H9 (cell line): ENCODE results near the gene CKM. TPM values are rescaled to one million over a fixed set of nuclear protein-coding genes. Genes with fewer than 3 reads are reported as not detected.

Experiments used
- DNase-seq: peaks from one replicate; pipeline ENCODE4 v3.0.0-alpha.2; 2017
- H2AFZ ChIP-seq: one replicate; pipeline ENCODE4 v1.6.1; 2013; ENCODE audit warnings: mild to moderate bottlenecking, low read length, control low read depth, moderate library complexity
- H2AK5ac ChIP-seq: 2 replicates; pipeline ENCODE4 v1.6.1; 2013; ENCODE audit warnings: low read length, control low read depth, mixed read lengths; ENCODE audit not compliant: insufficient read length
- H2BK120ac ChIP-seq: one replicate; pipeline ENCODE4 v1.6.1; 2013; ENCODE audit warnings: low read depth, mild to moderate bottlenecking, low read length, control low read depth, inconsistent platforms; ENCODE audit not compliant: poor library complexity, severe bottlenecking
- H2BK12ac ChIP-seq: 2 replicates; pipeline ENCODE4 v1.6.1; 2013; ENCODE audit warnings: low read length, control low read depth, mixed read lengths, low read depth; ENCODE audit not compliant: insufficient read length
- H2BK15ac ChIP-seq: 2 replicates; pipeline ENCODE4 v1.6.1; 2013; ENCODE audit warnings: low read depth, low read length, control low read depth
- H2BK20ac ChIP-seq: one replicate; pipeline ENCODE4 v1.6.1; 2013; ENCODE audit warnings: low read depth, mild to moderate bottlenecking, low read length, control low read depth, inconsistent platforms; ENCODE audit not compliant: poor library complexity, severe bottlenecking
- H2BK5ac ChIP-seq: 2 replicates; pipeline ENCODE4 v1.6.1; 2013; ENCODE audit warnings: low read length, control low read depth, mixed read lengths; ENCODE audit not compliant: insufficient read length
- H3K14ac ChIP-seq: 2 replicates; pipeline ENCODE4 v1.6.1; 2013; ENCODE audit warnings: low read length, control low read depth; ENCODE audit not compliant: insufficient read depth
- H3K18ac ChIP-seq: 2 replicates; pipeline ENCODE4 v1.6.1; 2013; ENCODE audit warnings: low read depth, mild to moderate bottlenecking, mixed read lengths, low read length, control low read depth; ENCODE audit not compliant: insufficient read length
- H3K23ac ChIP-seq: 2 replicates; pipeline ENCODE4 v1.6.1; 2013; ENCODE audit warnings: low read length, control low read depth, mixed read lengths, low read depth; ENCODE audit not compliant: insufficient read length
- H3K23me2 ChIP-seq: 2 replicates; pipeline ENCODE4 v1.6.1; 2013; ENCODE audit warnings: low read depth, mild to moderate bottlenecking, mixed read lengths, low read length, control low read depth; ENCODE audit not compliant: insufficient read length, poor library complexity, severe bottlenecking
- H3K27ac ChIP-seq: 2 replicates; pipeline ENCODE4 v1.5.1; 2013; ENCODE audit warnings: low read length, control low read depth, mixed read lengths, low read depth; ENCODE audit not compliant: insufficient read length
- H3K27me3 ChIP-seq: 2 replicates; pipeline ENCODE4 v1.6.1; 2013; ENCODE audit warnings: low read length, control low read depth, inconsistent platforms; ENCODE audit not compliant: insufficient read depth
- H3K4ac ChIP-seq: 2 replicates; pipeline ENCODE4 v1.6.1; 2013; ENCODE audit warnings: low read depth, mild to moderate bottlenecking, control low read depth, inconsistent platforms, low read length, moderate library complexity
- H3K4me1 ChIP-seq: 2 replicates; pipeline ENCODE4 v1.6.1; 2013; ENCODE audit warnings: low read length, control low read depth, inconsistent platforms; ENCODE audit not compliant: insufficient read depth
- H3K4me2 ChIP-seq: 2 replicates; pipeline ENCODE4 v1.6.1; 2013; ENCODE audit warnings: low read length, control low read depth, mixed read lengths; ENCODE audit not compliant: insufficient read length, insufficient read depth
- H3K56ac ChIP-seq: 2 replicates; pipeline ENCODE4 v1.6.1; 2013; ENCODE audit warnings: low read depth, mild to moderate bottlenecking, mixed read lengths, low read length, control low read depth; ENCODE audit not compliant: insufficient read length
- H3K79me1 ChIP-seq: 2 replicates; pipeline ENCODE4 v1.6.1; 2013; ENCODE audit warnings: low read depth, mild to moderate bottlenecking, moderate library complexity, low read length, control low read depth, inconsistent platforms; ENCODE audit not compliant: insufficient read depth, poor library complexity, severe bottlenecking
- H3K79me2 ChIP-seq: 2 replicates; pipeline ENCODE4 v1.6.1; 2013; ENCODE audit warnings: low read length, control low read depth, inconsistent platforms; ENCODE audit not compliant: insufficient read depth
- H3K9ac ChIP-seq: 2 replicates; pipeline ENCODE4 v1.6.1; 2013; ENCODE audit warnings: low read length, control low read depth, mixed read lengths; ENCODE audit not compliant: insufficient read length; ENCODE audit errors: extremely low read depth
- H3K9me3 ChIP-seq: one replicate; pipeline ENCODE4 v1.6.1; 2013; ENCODE audit warnings: low read depth, low read length, inconsistent platforms; ENCODE audit not compliant: control insufficient read depth
- H3T11ph ChIP-seq: one replicate; pipeline ENCODE4 v1.6.1; 2013; ENCODE audit warnings: mild to moderate bottlenecking, low read length, control low read depth, inconsistent platforms
- H4K20me1 ChIP-seq: one replicate; pipeline ENCODE4 v1.6.1; 2013; ENCODE audit not compliant: control insufficient read depth, insufficient read length, insufficient read depth
- H4K5ac ChIP-seq: 2 replicates; pipeline ENCODE4 v1.6.1; 2013; ENCODE audit warnings: low read depth, mild to moderate bottlenecking, mixed read lengths, low read length, control low read depth; ENCODE audit not compliant: insufficient read length
- H4K8ac ChIP-seq: replicated peaks from 2 replicates; pipeline ENCODE4 v1.6.1; 2013; ENCODE audit warnings: low read length, control low read depth, mixed read lengths, low read depth; ENCODE audit not compliant: insufficient read length
- H4K91ac ChIP-seq: 2 replicates; pipeline ENCODE4 v1.6.1; 2013; ENCODE audit warnings: low read depth, mild to moderate bottlenecking, moderate library complexity, mixed read lengths, low read length, control low read depth; ENCODE audit not compliant: insufficient read length
- H3K27ac Mint-ChIP-seq, 3 experiments: 2 replicates in 2 of 3; 3 replicates in 1 of 3; pipeline ENCODE4 v1.8.0; 2020 to 2021; ENCODE audit warnings: mixed read lengths in 3 of 3, mild to moderate bottlenecking in 1 of 3, moderate library complexity in 1 of 3
- H3K27me3 Mint-ChIP-seq: 2 replicates; pipeline ENCODE4 v1.8.0; 2021; ENCODE audit warnings: low read depth, mild to moderate bottlenecking, moderate library complexity, mixed read lengths
- H3K36me3 Mint-ChIP-seq, 3 experiments: 2 replicates in 2 of 3; 3 replicates in 1 of 3; pipeline ENCODE4 v1.8.0; 2020 to 2021; ENCODE audit warnings: low read depth in 3 of 3, mixed read lengths in 3 of 3; ENCODE audit not compliant: insufficient read depth in 1 of 3
- H3K4me1 Mint-ChIP-seq, 2 experiments: 2 replicates each; pipeline ENCODE4 v1.8.0; 2020; ENCODE audit warnings: mixed read lengths in 2 of 2
- H3K4me3 Mint-ChIP-seq, 2 experiments: 2 replicates in 1 of 2; 3 replicates in 1 of 2; pipeline ENCODE4 v1.8.0; 2020 to 2021; ENCODE audit warnings: mild to moderate bottlenecking in 2 of 2, mixed read lengths in 2 of 2, moderate library complexity in 1 of 2
- H3K9me3 Mint-ChIP-seq, 2 experiments: 2 replicates in 1 of 2; 3 replicates in 1 of 2; pipeline ENCODE4 v1.8.0; 2020; ENCODE audit warnings: mild to moderate bottlenecking in 2 of 2, mixed read lengths in 2 of 2, moderate library complexity in 1 of 2
- CTCF ChIP-seq: fragments of 200-600 bp; sonication (generic); conservative IDR thresholded peaks from 3 replicates; pipeline ENCODE4 v1.8.0; 2021; ENCODE audit warnings: antibody characterized with exemption, mild to moderate bottlenecking
- WGBS: extraction: QIAGEN DNeasy Blood & Tissue Kit; methylation state at CpG from one replicate; pipeline ENCODE4 v1.1.7; 2013; ENCODE audit warnings: missing lambda C conversion rate, low lambda C conversion rate, mixed read lengths; ENCODE audit not compliant: insufficient read length; ENCODE audit errors: extremely low coverage; 5-methylcytosine and 5-hydroxymethylcytosine counted together
- total RNA-seq: library from RNA; stranded (reverse); gene quantifications from 2 replicates; pipeline ENCODE4 v1.2.1, GENCODE V29; 2021

The CKM gene
- total RNA-seq, 1 experiment from 2014 or later = not detected

GRCh38 chr19:45299719-45300118 is 23.0 kb downstream of the CKM start:
- Histone ChIP-seq H3K4me1 (no peaks in the 10 kb centered on the region), H4K8ac (no peak overlapping the region), H3K56ac (no peak overlapping the region), H3K9ac (no peak overlapping the region), H3K79me2 (no peaks in the 10 kb centered on the region), H4K91ac (no peak overlapping the region), H2AK5ac (no peak overlapping the region), H2BK12ac (no peak overlapping the region), H3K23me2 (no peaks in the 10 kb centered on the region), H3K9me3 (no peaks in the 10 kb centered on the region), H2BK20ac (no peak overlapping the region), H3K18ac (no peak overlapping the region), H2BK5ac (no peak overlapping the region), H2BK120ac (no peak overlapping the region), H3K27me3 (no peaks in the 10 kb centered on the region; the same call in 1 of the 2 replicates), H3K4ac (no peak overlapping the region), H4K5ac (no peak overlapping the region), H3K23ac (no peak overlapping the region), H3K4me2 (no peak overlapping the region), H3T11ph (no peak overlapping the region), H3K79me1 (no peaks in the 10 kb centered on the region), H2BK15ac (no peak overlapping the region), H4K20me1 (no peaks in the 10 kb centered on the region), H3K14ac (no peak overlapping the region), H2AFZ (no peak overlapping the region), H3K27ac (no peak overlapping the region)
- Mint-ChIP-seq H3K4me1 (peaks cover 0 to 4% of the 10 kb centered on the region in 2 experiments; a peak in 2 of 4 replicates), H3K9me3 (peaks cover 3 to 6% of the 10 kb centered on the region in 2 experiments; a peak in 2 of 5 replicates), H3K27ac (0 out of 7 replicates have a peak overlapping the region, but pooled peaks of 1 of the 3 experiments have one; percentile 39), H3K36me3 (peaks cover 23 to 45% (median 26%) of the 10 kb centered on the region in 3 experiments; a peak in 6 of 7 replicates), H3K4me3 (no peak overlapping the region), H3K27me3 (peaks cover 13% of the 10 kb centered on the region)
- WGBS = no CpG with 5 or more reads among the region's 6 CpGs
- TF ChIP-seq CTCF = no peak
- DNase-seq = no peak
